ENCODE results near the gene BCOR.

The BCOR gene

GRCh38 chrX:40007131-40007755 is 90.5 kb downstream of the BCOR start:
- in situ Hi-C loops (cut with MboI; ENCODE audit: low sequenced_read_pairs), result no loop called here

- in situ Hi-C loops (cut with MboI; ENCODE audit: low sequenced_read_pairs), result no loop called here
These were observed 91.4 kb downstream of the BCOR start for GRCh38 chrX:40006106-40007017.

- in situ Hi-C loops (cut with MboI; ENCODE audit: low sequenced_read_pairs), result no loop called here
These were observed 92.3 kb downstream of the BCOR start for GRCh38 chrX:40005292-40006011.

- in situ Hi-C loops (cut with MboI; ENCODE audit: low sequenced_read_pairs), result no loop called here
These were observed 92.9 kb downstream of the BCOR start for GRCh38 chrX:40004921-40005291.

- in situ Hi-C loops (cut with MboI; ENCODE audit: low sequenced_read_pairs), result no loop called here
These were observed 93.6 kb downstream of the BCOR start for GRCh38 chrX:40004246-40004535.

- in situ Hi-C loops (cut with MboI; ENCODE audit: low sequenced_read_pairs), result no loop called here
These were observed 94.1 kb downstream of the BCOR start for GRCh38 chrX:40003428-40004245.

- in situ Hi-C loops (cut with MboI; ENCODE audit: low sequenced_read_pairs), result no loop called here
These were observed 94.7 kb downstream of the BCOR start for GRCh38 chrX:40003071-40003427.

Measured in HL-60/S4 treated with phorbol 12-myristate 13-acetate at 8.2 ng/mL for 4 days and 3 days (cell line).